GM23338 (cell line): Measurements from ENCODE around the gene MPPE1.

Experiments used
- CREB1 ChIP-seq: fragments of 250-450 bp; sonication (Bioruptor Pico); IDR thresholded peaks from 2 replicates; pipeline ENCODE4 v1.5.0; 2020; ENCODE audit warnings: low read depth, mild to moderate bottlenecking, moderate library complexity
- EZH2 ChIP-seq: fragments of 200-600 bp; sonication (generic); IDR thresholded peaks from one replicate; pipeline ENCODE4 v1.8.0; 2017; ENCODE audit warnings: antibody characterized with exemption, mild to moderate bottlenecking, low read depth; ENCODE audit not compliant: unreplicated experiment
- POLR2AphosphoS5 ChIP-seq: IDR thresholded peaks from 2 replicates; pipeline ENCODE4 v1.6.1; 2016; ENCODE audit warnings: antibody characterized with exemption, low read depth
- TF ChIP-seq, protein P1 (sequence below), 2 experiments: fragments of 200-600 bp in 1 of 2; sonication (generic) in 1 of 2; conservative IDR thresholded peaks; 2 replicates each; pipeline versions ENCODE4 v1.5.1 to v1.6.1; 2016 to 2017; ENCODE audit warnings: antibody characterized with exemption in 2 of 2, low read depth in 2 of 2, mild to moderate bottlenecking in 2 of 2, moderate library complexity in 1 of 2

DNA sequence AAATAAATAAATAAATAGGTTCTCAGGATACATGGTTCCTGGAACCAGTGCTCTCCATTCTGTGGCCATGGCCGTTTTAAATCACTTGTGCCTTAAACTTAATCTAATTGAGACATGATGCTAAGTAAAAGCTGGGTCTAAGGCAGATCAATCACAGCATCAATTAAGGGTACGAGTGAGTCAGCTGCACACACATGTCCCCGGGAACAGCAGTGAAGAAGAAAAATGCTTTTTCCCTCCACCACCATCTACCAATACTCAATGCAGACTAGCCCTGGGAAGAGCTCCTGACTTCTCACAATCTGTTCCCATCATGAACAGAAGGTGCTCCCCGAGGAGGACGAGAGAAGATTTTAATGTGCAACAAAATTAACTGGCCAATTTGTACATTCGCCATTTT is 63.7 kb downstream of the MPPE1 start:
- TF ChIP-seq POLR2AphosphoS5 (no peak), CREB1 (CRISPR knock-in tag) (no peak), EZH2 (no peak)
- TF ChIP-seq, protein P1, sequence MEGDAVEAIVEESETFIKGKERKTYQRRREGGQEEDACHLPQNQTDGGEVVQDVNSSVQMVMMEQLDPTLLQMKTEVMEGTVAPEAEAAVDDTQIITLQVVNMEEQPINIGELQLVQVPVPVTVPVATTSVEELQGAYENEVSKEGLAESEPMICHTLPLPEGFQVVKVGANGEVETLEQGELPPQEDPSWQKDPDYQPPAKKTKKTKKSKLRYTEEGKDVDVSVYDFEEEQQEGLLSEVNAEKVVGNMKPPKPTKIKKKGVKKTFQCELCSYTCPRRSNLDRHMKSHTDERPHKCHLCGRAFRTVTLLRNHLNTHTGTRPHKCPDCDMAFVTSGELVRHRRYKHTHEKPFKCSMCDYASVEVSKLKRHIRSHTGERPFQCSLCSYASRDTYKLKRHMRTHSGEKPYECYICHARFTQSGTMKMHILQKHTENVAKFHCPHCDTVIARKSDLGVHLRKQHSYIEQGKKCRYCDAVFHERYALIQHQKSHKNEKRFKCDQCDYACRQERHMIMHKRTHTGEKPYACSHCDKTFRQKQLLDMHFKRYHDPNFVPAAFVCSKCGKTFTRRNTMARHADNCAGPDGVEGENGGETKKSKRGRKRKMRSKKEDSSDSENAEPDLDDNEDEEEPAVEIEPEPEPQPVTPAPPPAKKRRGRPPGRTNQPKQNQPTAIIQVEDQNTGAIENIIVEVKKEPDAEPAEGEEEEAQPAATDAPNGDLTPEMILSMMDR (conservative IDR thresholded peaks at IDR 0.05; ENCODE audit: low read depth in 2 of 2): no peak
